Endothelial cell of umbilical vein (primary cell): ENCODE data around the gene LEUTX. TPM values are rescaled to one million over a fixed set of nuclear protein-coding genes. Genes with fewer than 3 reads are reported as not detected.

Source experiments
- BruUV-seq: library from RNA; stranded (reverse); fragments of 400-500 nt; replicated peaks from 2 replicates; lab custom pipeline; 2021; lab: Mats Ljungman, UMichigan
- CTCF ChIA-PET: fragments of 300-600, 350-600 bp; sonication (Branson Sonifier 250); formaldehyde crosslinking; loops from one replicate; lab custom pipeline; 2021; ENCODE audit warnings: antibody characterized with exemption, inconsistent platforms; lab: Charles Lee
- POLR2A ChIA-PET: fragments of 300-600, 350-600 bp; sonication (Branson Sonifier 250); formaldehyde crosslinking; loops from one replicate; lab custom pipeline; 2021; ENCODE audit warnings: antibody characterized with exemption, inconsistent platforms; lab: Charles Lee
- DNase-seq: peaks from one replicate; pipeline ENCODE4 v3.0.0-alpha.2; 2011; ENCODE audit warnings: low read depth, low spot score
- FAIRE-seq: peaks from 2 replicates; lab custom pipeline; 2011; peaks lifted over from hg19 to GRCh38; lab: Jason Lieb, UNC
- H2AFZ ChIP-seq: 2 replicates; pipeline ENCODE4 v1.6.0; 2012; ENCODE audit warnings: low read depth, low read length, control low read depth, inconsistent platforms
- H3K27ac ChIP-seq: 2 replicates; pipeline ENCODE4 v1.5.1; 2011; ENCODE audit warnings: low read depth, mild to moderate bottlenecking, control low read depth, low read length, moderate library complexity; ENCODE audit not compliant: insufficient read depth
- H3K27me3 ChIP-seq, 2 experiments: 2 replicates each; pipeline versions ENCODE4 v1.6.0 to v1.6.1; 2011; ENCODE audit warnings: low read length in 2 of 2, mixed read lengths in 1 of 2; ENCODE audit not compliant: control insufficient read depth in 2 of 2, insufficient read depth in 2 of 2
- H3K36me3 ChIP-seq, 2 experiments: 2 replicates in 1 of 2; 3 replicates in 1 of 2; pipeline ENCODE4 v1.5.1; 2011; ENCODE audit warnings: low read length in 2 of 2, mild to moderate bottlenecking in 1 of 2, moderate library complexity in 1 of 2; ENCODE audit not compliant: control insufficient read depth in 2 of 2, insufficient read depth in 2 of 2; ENCODE audit errors: extremely low read depth in 1 of 2
- H3K4me1 ChIP-seq: 3 replicates; pipeline ENCODE4 v1.5.1; 2011; ENCODE audit warnings: mild to moderate bottlenecking, low read length; ENCODE audit not compliant: control insufficient read depth, insufficient read depth; ENCODE audit errors: extremely low read depth
- H3K4me2 ChIP-seq: 2 replicates; pipeline ENCODE4 v1.6.1; 2011; ENCODE audit warnings: low read length, control low read depth, mixed read lengths; ENCODE audit not compliant: insufficient read depth
- H3K4me3 ChIP-seq, 3 experiments: fragments of 200-600 bp in 1 of 3; sonication (generic), shearing (Covaris generic) in 1 of 3; replicated peaks in 1 of 3; 2 replicates each; pipeline ENCODE4 v1.5.1; 2011 to 2016; ENCODE audit warnings: control low read depth in 3 of 3, low read length in 3 of 3, mild to moderate bottlenecking in 2 of 3, inconsistent platforms in 1 of 3, low read depth in 1 of 3, moderate library complexity in 1 of 3; ENCODE audit not compliant: insufficient read depth in 1 of 3
- H3K79me2 ChIP-seq: 2 replicates; pipeline ENCODE4 v1.6.0; 2012; ENCODE audit warnings: low read length, inconsistent platforms; ENCODE audit not compliant: control insufficient read depth, insufficient read depth
- H3K9ac ChIP-seq: replicated peaks from 2 replicates; pipeline ENCODE3; 2011; ENCODE audit warnings: low read length, control low read depth; ENCODE audit not compliant: insufficient read depth; ENCODE audit errors: extremely low read depth
- H3K9me1 ChIP-seq: replicated peaks from 3 replicates; pipeline ENCODE4 v1.6.0; 2011; ENCODE audit warnings: mild to moderate bottlenecking, low read length; ENCODE audit not compliant: control insufficient read depth, insufficient read depth; ENCODE audit errors: extremely low read depth
- H3K9me3 ChIP-seq: replicated peaks from 2 replicates; pipeline ENCODE4 v1.5.1; 2012; ENCODE audit warnings: low read length, inconsistent platforms; ENCODE audit not compliant: control insufficient read depth, insufficient read depth
- H4K20me1 ChIP-seq: replicated peaks from 2 replicates; pipeline ENCODE3; 2011; ENCODE audit warnings: mild to moderate bottlenecking, low read length; ENCODE audit not compliant: control insufficient read depth, insufficient read depth; ENCODE audit errors: extremely low read depth
- CTCF ChIP-seq, 2 donors: IDR thresholded peaks; 1 replicate in 1 of 2; 2 replicates in 1 of 2; pipeline ENCODE4 v1.5.1; 2011; ENCODE audit warnings: low read length in 2 of 2, mild to moderate bottlenecking in 2 of 2, moderate library complexity in 2 of 2, control low read depth in 1 of 2, inconsistent platforms in 1 of 2, low read depth in 1 of 2; ENCODE audit not compliant: insufficient read depth in 1 of 2; ENCODE audit errors: extremely low read depth in 1 of 2
- EZH2 ChIP-seq: IDR thresholded peaks from 2 replicates; pipeline ENCODE4 v1.6.1; 2012; ENCODE audit warnings: borderline replicate concordance, low read depth, mild to moderate bottlenecking, moderate library complexity, low read length, inconsistent platforms; ENCODE audit not compliant: severe bottlenecking
- MAX ChIP-seq: IDR thresholded peaks from 2 replicates; pipeline ENCODE4 v1.6.1; 2011; ENCODE audit not compliant: insufficient read depth, insufficient read length
- POLR2AphosphoS5 ChIP-seq: IDR thresholded peaks from 2 replicates; pipeline ENCODE4 v1.6.1; 2012; ENCODE audit warnings: low read depth, mild to moderate bottlenecking, control low read depth, low read length, moderate library complexity; ENCODE audit not compliant: insufficient read depth
- dilution Hi-C: fragments of 300-500 bp; cut with MboI; formaldehyde crosslinking; loops from one replicate; pipeline ENCODE4 v1.15.0; 2019; ENCODE audit warnings: low sequenced_read_pairs; ENCODE audit not compliant: extremely low pct_ligation_motif_present
- intact Hi-C: fragments of 100-400 bp; cut with micrococcal nuclease; formaldehyde crosslinking; loops from one replicate; pipeline ENCODE4 v1.10.0; 2022
- polyA plus RNA-seq, 4 experiments: library from polyadenylated mRNA; depleted of rRNA in 3 of 4; stranded (reverse) in 3 of 4; unstranded in 1 of 4; fragments of >200 nt; gene quantifications; 2 replicates each; pipeline versions ENCODE4 v1.2.1 to v1.2.3, GENCODE V29; 2011 to 2012; ENCODE audit warnings: missing spikeins in 1 of 4
- total RNA-seq: library from RNA; stranded (reverse); gene quantifications from 2 replicates; pipeline ENCODE4 v1.2.3, GENCODE V29; 2021

The LEUTX gene
- total and polyA plus RNA-seq, 2 donors (not counting 3 experiments of a cell fraction or from before 2014, with no cell fraction given): not detected

GRCh38 chr19:39788244-39788643 lies 9.6 kb downstream of the LEUTX start:
- H4K20me1 ChIP-seq: no peaks in the 10 kb centered on the region
- no peaks in the 10 kb centered on the region for H3K9me1 ChIP-seq
- no peaks in the 10 kb centered on the region for H3K79me2 ChIP-seq
- TF ChIP-seq EZH2 (no peak), CTCF (IDR thresholded peaks at IDR 0.05; ENCODE audit: extremely low read depth in 1 of 2, insufficient read depth in 1 of 2, low read depth in 1 of 2, low read length in 2 of 2) (no peak), MAX (no peak), POLR2AphosphoS5 (no peak)
- H3K36me3 ChIP-seq: no peaks in the 10 kb centered on the region
- H3K27ac ChIP-seq: no peak overlapping the region
- H3K4me1 ChIP-seq: no peaks in the 10 kb centered on the region
- no peaks in the 10 kb centered on the region for H3K27me3 ChIP-seq
- H3K4me3 ChIP-seq: no peak overlapping the region
- no peaks in the 10 kb centered on the region for H3K9me3 ChIP-seq
- dilution Hi-C loops: no loop called here
- no TSS peak for BruUV-seq
- no peak for DNase-seq
- FAIRE-seq: no peak
- CTCF ChIA-PET: no interaction called here
- intact Hi-C loops: no loop called here
- no peak overlapping the region for H2AFZ ChIP-seq
- POLR2A ChIA-PET: no interaction called here
- H3K4me2 ChIP-seq: no peak overlapping the region
- no peak overlapping the region for H3K9ac ChIP-seq
